A549 (cell line): ENCODE data around the gene SDF2L1. TPM values are rescaled to one million over a fixed set of nuclear protein-coding genes. Genes with fewer than 3 reads are reported as not detected.
A peak's percentile ranks its signal among the peaks of the same experiment; 100 is the strongest.

Experiments used
- ATAC-seq, 2 experiments: fragments of 200-7000 bp in 1 of 2; fragments of >200 bp in 1 of 2; cut with Nextera tagmentation in 1 of 2; cut with Tn5 transposase in 1 of 2; 3 replicates each; pipeline versions ENCODE4 v1.8.0 to v1.9.1; 2018 to 2020; ENCODE audit warnings: mild to moderate bottlenecking in 1 of 2, moderate library complexity in 1 of 2
- CTCF ChIA-PET: fragments of 300-600 bp; sonication (Branson Sonifier 250); formaldehyde crosslinking; extraction: SDS; loops from one replicate; lab custom pipeline; 2021; ENCODE audit warnings: antibody characterized with exemption, inconsistent platforms; lab: Yijun Ruan, JAX
- POLR2A ChIA-PET: fragments of 350-600 bp; formaldehyde crosslinking; extraction: SDS; loops from one replicate; lab custom pipeline; 2021; ENCODE audit warnings: antibody characterized with exemption, inconsistent platforms; lab: Yijun Ruan, JAX
- DNase-seq, 2 experiments: peaks; one replicate each; pipeline versions ENCODE4 v3.0.0 to v3.0.0-alpha.2; 2011 to 2016; ENCODE audit warnings: low read depth in 1 of 2, low spot score in 1 of 2
- FAIRE-seq: peaks from 2 replicates; lab custom pipeline; 2011; peaks lifted over from hg19 to GRCh38; lab: Jason Lieb, UNC
- H3K27ac ChIP-seq, 2 experiments: fragments of >200 bp; sonication (Bioruptor Twin); formaldehyde crosslinking; 3 replicates each; pipeline ENCODE4 v1.5.1; 2016 to 2017
- H3K4me1 ChIP-seq: fragments of >200 bp; sonication (Bioruptor Twin); formaldehyde crosslinking; 3 replicates; pipeline ENCODE4 v1.6.1; 2016
- H3K4me2 ChIP-seq: fragments of >200 bp; sonication (Bioruptor Twin); formaldehyde crosslinking; 3 replicates; pipeline ENCODE4 v1.6.1; 2016
- H3K4me3 ChIP-seq: fragments of >200 bp; sonication (Bioruptor Twin); formaldehyde crosslinking; 3 replicates; pipeline ENCODE4 v1.5.1; 2016
- H3K9me3 ChIP-seq: fragments of >200 bp; sonication (Bioruptor Twin); formaldehyde crosslinking; 3 replicates; pipeline ENCODE4 v1.6.1; 2016
- ATOH8 ChIP-seq: fragments of 250-450 bp; sonication (Bioruptor Pico); IDR thresholded peaks from 2 replicates; pipeline ENCODE4 v1.5.0; 2020; ENCODE audit warnings: low read depth, mild to moderate bottlenecking, moderate library complexity
- BHLHE40 ChIP-seq: IDR thresholded peaks from 2 replicates; pipeline ENCODE4 v1.6.1; 2012; ENCODE audit warnings: low read depth, low read length, inconsistent platforms
- CEBPB ChIP-seq, 2 experiments: fragments of >200 bp in 1 of 2; sonication (Bioruptor Twin) in 1 of 2; formaldehyde crosslinking in 1 of 2; IDR thresholded peaks; 2 replicates each; pipeline ENCODE4 v1.6.1; 2012 to 2016
- E2F6 ChIP-seq: IDR thresholded peaks from 2 replicates; pipeline ENCODE4 v1.6.1; 2012; ENCODE audit warnings: low read depth, borderline replicate concordance
- EHF ChIP-seq: fragments of 250-450 bp; sonication (Bioruptor Pico); IDR thresholded peaks from 2 replicates; pipeline ENCODE4 v1.5.0; 2020; ENCODE audit warnings: mild to moderate bottlenecking
- EHMT2 ChIP-seq: fragments of 200-600 bp; sonication (generic); IDR thresholded peaks from 2 replicates; pipeline ENCODE4 v1.6.1; 2016; ENCODE audit warnings: antibody characterized with exemption, low read depth, mild to moderate bottlenecking, moderate library complexity
- ELK1 ChIP-seq: fragments of 150-350 bp; IDR thresholded peaks from 2 replicates; pipeline ENCODE4 v1.6.1; 2014; ENCODE audit warnings: low read depth, mild to moderate bottlenecking, low read length
- EP300 ChIP-seq, 2 experiments: fragments of >200 bp; sonication (Bioruptor Twin); formaldehyde crosslinking; IDR thresholded peaks; 2 replicates in 1 of 2; 3 replicates in 1 of 2; pipeline ENCODE4 v1.6.1; 2016 to 2017
- ESRRA ChIP-seq: fragments of 150-350 bp; IDR thresholded peaks from 2 replicates; pipeline ENCODE4 v1.6.1; 2014; ENCODE audit warnings: mild to moderate bottlenecking, low read length, borderline replicate concordance
- FOSB ChIP-seq: fragments of 250-450 bp; sonication (Bioruptor Pico); IDR thresholded peaks from 2 replicates; pipeline ENCODE4 v1.5.0; 2020; ENCODE audit warnings: mild to moderate bottlenecking, moderate library complexity
- FOSL2 ChIP-seq, 2 experiments: fragments of 450-650 bp in 1 of 2; fragments of >200 bp in 1 of 2; sonication (Bioruptor Twin) in 1 of 2; formaldehyde crosslinking; IDR thresholded peaks; 2 replicates each; pipeline versions ENCODE4 v1.5.0 to v1.6.1; 2016 to 2020; ENCODE audit warnings: mild to moderate bottlenecking in 1 of 2, moderate library complexity in 1 of 2
- GATA3 ChIP-seq: IDR thresholded peaks from 2 replicates; pipeline ENCODE4 v1.6.1; 2012; ENCODE audit warnings: borderline replicate concordance
- KDM1A ChIP-seq: fragments of 200-600 bp; sonication (generic); IDR thresholded peaks from 2 replicates; pipeline ENCODE4 v1.6.1; 2016; ENCODE audit warnings: low read depth, mild to moderate bottlenecking
- MAX ChIP-seq: IDR thresholded peaks from 2 replicates; pipeline ENCODE4 v1.6.1; 2012
- PBX3 ChIP-seq: IDR thresholded peaks from 2 replicates; pipeline ENCODE4 v1.6.1; 2012
- PHF8 ChIP-seq: fragments of 200-600 bp; sonication (generic); IDR thresholded peaks from 2 replicates; pipeline ENCODE4 v1.6.1; 2016; ENCODE audit warnings: low read depth, mild to moderate bottlenecking, antibody characterized with exemption, moderate library complexity, borderline replicate concordance
- POLR2A ChIP-seq: IDR thresholded peaks from 2 replicates; pipeline ENCODE4 v1.6.1; 2012; ENCODE audit warnings: mild to moderate bottlenecking, low read length
- RARB ChIP-seq: fragments of 250-450 bp; sonication (Bioruptor Pico); IDR thresholded peaks from 2 replicates; pipeline ENCODE4 v1.8.0; 2021; ENCODE audit warnings: mild to moderate bottlenecking, moderate library complexity
- RCOR1 ChIP-seq: fragments of 150-350 bp; IDR thresholded peaks from 2 replicates; pipeline ENCODE4 v1.6.1; 2014; ENCODE audit warnings: antibody characterized with exemption, low read length, low read depth
- RNF2 ChIP-seq: fragments of 200-600 bp; sonication (generic); IDR thresholded peaks from 2 replicates; pipeline ENCODE4 v1.6.1; 2016; ENCODE audit warnings: low read depth, mild to moderate bottlenecking, antibody characterized with exemption, moderate library complexity, borderline replicate concordance
- SMC3 ChIP-seq: fragments of >200 bp; sonication (Bioruptor Twin); formaldehyde crosslinking; IDR thresholded peaks from 3 replicates; pipeline ENCODE4 v1.6.1; 2018; ENCODE audit warnings: inconsistent platforms
- TFCP2L1 ChIP-seq: fragments of 250-450 bp; sonication (Bioruptor Pico); IDR thresholded peaks from 2 replicates; pipeline ENCODE4 v1.5.0; 2021; ENCODE audit warnings: mild to moderate bottlenecking
- ZNF302 ChIP-seq: fragments of 250-450 bp; sonication (Bioruptor Pico); IDR thresholded peaks from 2 replicates; pipeline ENCODE4 v1.9.0; 2021; ENCODE audit warnings: inconsistent platforms, mild to moderate bottlenecking, moderate library complexity
- ZSCAN20 ChIP-seq: fragments of 250-450 bp; sonication (Bioruptor Pico); IDR thresholded peaks from 2 replicates; pipeline ENCODE4 v1.8.0; 2022; ENCODE audit warnings: mild to moderate bottlenecking, moderate library complexity
- WGBS: methylation state at CpG from one replicate; pipeline ENCODE4 v1.1.6; 2017; ENCODE audit errors: missing lambda C conversion rate; 5-methylcytosine and 5-hydroxymethylcytosine counted together
- polyA plus RNA-seq, 4 experiments: library from polyadenylated mRNA; depleted of rRNA in 3 of 4; stranded (reverse); fragments of >200 nt; fragmentation: RNase III in 1 of 4; extraction: RNeasy Plus Mini Kit Qiagen cat#74134 plus additional on column Dnase treatment in 1 of 4; gene quantifications; 2 replicates in 3 of 4; 3 replicates in 1 of 4; pipeline ENCODE4 v1.2.3, GENCODE V29; 2011 to 2017

SDF2L1 gene
- polyA plus RNA-seq, 2 of the 4 experiments (the other 2 are of a cell fraction): 13.7 to 41.9 TPM

- no peaks in the 10 kb centered on the region for H3K9me3 ChIP-seq
- H3K4me1 ChIP-seq: no peaks in the 10 kb centered on the region; the same call in 2 of the 3 replicates
- CTCF ChIA-PET: no interaction called here
- ATAC-seq: no peak
- no peak overlapping the region for H3K4me3 ChIP-seq
- no peak for TF ChIP-seq RARB (CRISPR knock-in tag)
- TF ChIP-seq PBX3: no peak
- TF ChIP-seq BHLHE40: no peak
- no peak for TF ChIP-seq CEBPB (IDR thresholded peaks at IDR 0.05)
- no peak for TF ChIP-seq ESRRA
- no peak for TF ChIP-seq TFCP2L1 (CRISPR knock-in tag)
- TF ChIP-seq, all 56 proteins: peak for 0
- FAIRE-seq (no peak), DNase-seq (no peak)
- no peak overlapping the region for H3K27ac ChIP-seq
- WGBS: 85% methylated on average over 9 of the region's 9 CpGs
- no peak overlapping the region for H3K4me2 ChIP-seq
- POLR2A ChIA-PET: no interaction called here
Measured at GRCh38 chr22:21669026-21669425, 26.9 kb downstream of the SDF2L1 start.

GRCh38 chr22:21672107-21672629, 30.1 kb downstream of the SDF2L1 start:
- 80% methylated on average over 6 of the region's 6 CpGs for WGBS
- TF ChIP-seq EHF (CRISPR knock-in tag): no peak
- no peak for TF ChIP-seq EHMT2
- no peak for TF ChIP-seq PHF8
- no peak for TF ChIP-seq ATOH8 (CRISPR knock-in tag)
- no peak for TF ChIP-seq RNF2
- TF ChIP-seq BHLHE40: no peak
- no peak for TF ChIP-seq MAX
- no peak for TF ChIP-seq RCOR1
- no peak for TF ChIP-seq POLR2A
- TF ChIP-seq E2F6: no peak
- TF ChIP-seq, all 56 proteins: peak for 0
- Histone ChIP-seq H3K4me3 (no peak overlapping the region), H3K4me2 (no peak overlapping the region), H3K9me3 (no peaks in the 10 kb centered on the region), H3K27ac (no peak overlapping the region), H3K4me1 (no peaks in the 10 kb centered on the region; the same call in 2 of the 3 replicates)
- CTCF ChIA-PET: interaction anchor here (1.8 kb wide), 1 partner anchor 23 kb away, joined by 3 read pairs; no protein-coding TSS in a partner anchor
- FAIRE-seq (no peak), ATAC-seq (no peak), DNase-seq (no peak)
- POLR2A ChIA-PET: no interaction called here

GRCh38 chr22:21673534-21674321, 31.6 kb downstream of the SDF2L1 start:
- ATAC-seq (peak; percentile 19 to 50; a peak in 3 of 6 replicates), FAIRE-seq (no peak)

More at GRCh38 chr22:21673534-21674321, 31.6 kb downstream of the SDF2L1 start:
- Histone ChIP-seq H3K27ac (no peak overlapping the region), H3K9me3 (no peaks in the 10 kb centered on the region), H3K4me2 (no peak overlapping the region), H3K4me1 (no peaks in the 10 kb centered on the region), H3K4me3 (no peak overlapping the region)
- DNase-seq: no peak
- ChIA-PET CTCF (interaction anchor here (2.6 kb wide), 1 partner anchor 13 kb away, joined by 5 read pairs; no protein-coding TSS in a partner anchor), POLR2A (no interaction called here)
- WGBS: 90% methylated on average over 8 of the region's 12 CpGs
- TF ChIP-seq FOSL2 (IDR thresholded peaks at IDR 0.05): no peak
- TF ChIP-seq FOSL2 (CRISPR knock-in tag; IDR thresholded peaks at IDR 0.05): no peak
- no peak for TF ChIP-seq ZNF302 (CRISPR knock-in tag)
- TF ChIP-seq KDM1A: no peak
- no peak for TF ChIP-seq ZSCAN20 (CRISPR knock-in tag)
- no peak for TF ChIP-seq ELK1
- no peak for TF ChIP-seq EP300 (IDR thresholded peaks at IDR 0.05)
- TF ChIP-seq RARB (CRISPR knock-in tag): no peak
- TF ChIP-seq TFCP2L1 (CRISPR knock-in tag): no peak
- no peak for TF ChIP-seq FOSB (CRISPR knock-in tag)
- TF ChIP-seq SMC3: no peak
- TF ChIP-seq GATA3: no peak
